GM18507 (cell line): ENCODE results near the gene PRR23A.
"Not testable (repeated sequence)": the region's sequence is repeated elsewhere in the genome, so short reads cannot be mapped to it uniquely, and the experiment has no call there.

Experiments used
- DNase-seq: peaks from one replicate; pipeline ENCODE4 v3.0.0; 2011; ENCODE audit warnings: low read depth; ENCODE audit not compliant: insufficient read length; ENCODE audit errors: extremely low spot score
- FAIRE-seq: peaks from 2 replicates; lab custom pipeline; 2011; peaks lifted over from hg19 to GRCh38; lab: Jason Lieb, UNC

The PRR23A gene

GRCh38 chr3:139006051-139006716 is at the start of gene PRR23A:
Gene PRR23A, minus strand, starts transcription at chr3:139006268. Its CDS starts 0 bp downstream, at chr3:139006268.
- FAIRE-seq (no peak), DNase-seq (no peak)

- no peak for DNase-seq
- no peak for FAIRE-seq
These were observed 46.9 kb upstream of the PRR23A start for GRCh38 chr3:139052802-139053600.

- FAIRE-seq (no peak), DNase-seq (no peak)
These were observed 38.5 kb upstream of the PRR23A start, which contains the start of gene PRR23C for GRCh38 chr3:139044366-139045210. Gene PRR23C, minus strand, starts transcription at chr3:139044892. Its CDS starts 272 bp downstream, at chr3:139044620.

GRCh38 chr3:139043554-139044365 is 37.7 kb upstream of the PRR23A start:
- FAIRE-seq, result no peak
- DNase-seq, result no peak

GRCh38 chr3:139037478-139037877 is 31.4 kb upstream of the PRR23A start:
- FAIRE-seq, result no peak
- no peak for DNase-seq

GRCh38 chr3:139032326-139033002 is 26.4 kb upstream of the PRR23A start:
- DNase-seq, result no peak
- FAIRE-seq, result no peak

- FAIRE-seq, DNase-seq: not testable (repeated sequence)
These were observed 24.5 kb upstream of the PRR23A start for GRCh38 chr3:139030576-139030975.

GRCh38 chr3:139024968-139025367 is 18.9 kb upstream of the PRR23A start:
- no peak for FAIRE-seq
- no peak for DNase-seq

GRCh38 chr3:139020868-139021234 is 14.8 kb upstream of the PRR23A start, which contains the start of gene PRR23B:
Gene PRR23B, minus strand, starts transcription at chr3:139020926. Its CDS starts 265 bp downstream, at chr3:139020661.
- DNase-seq, result no peak
- FAIRE-seq, result no peak

GRCh38 chr3:139020036-139020867 is 14.2 kb upstream of the PRR23A start:
- FAIRE-seq (no peak), DNase-seq (no peak)

- DNase-seq, result no peak
- FAIRE-seq, result peak; percentile 15
These were observed 10.5 kb upstream of the PRR23A start for GRCh38 chr3:139016430-139017048.

GRCh38 chr3:139005356-139005993 is 593 bp downstream of the PRR23A start:
- no peak for FAIRE-seq
- no peak for DNase-seq

- DNase-seq (no peak), FAIRE-seq (no peak)
These were observed 10.4 kb downstream of the PRR23A start for GRCh38 chr3:138995706-138996105.

GRCh38 chr3:138987181-138987580 is 18.9 kb downstream of the PRR23A start:
- no peak for FAIRE-seq
- no peak for DNase-seq

GRCh38 chr3:138985932-138986331 is 20.1 kb downstream of the PRR23A start:
- FAIRE-seq, result no peak
- DNase-seq, result no peak

- no peak for FAIRE-seq
- DNase-seq, result no peak
These were observed 21.3 kb downstream of the PRR23A start for GRCh38 chr3:138984816-138985215.

- no peak for FAIRE-seq
- DNase-seq, result no peak
These were observed 30.0 kb downstream of the PRR23A start for GRCh38 chr3:138976047-138976446.
